SU-DHL-6 (cell line): Measurements from ENCODE around the gene OSBPL7.

ENCODE experiments used
- EZH2phosphoT487 ChIP-seq: fragments of 200-600 bp; sonication (generic), shearing (Covaris generic); conservative IDR thresholded peaks from 2 replicates; pipeline ENCODE4 v1.6.1; 2018; ENCODE audit warnings: mild to moderate bottlenecking, antibody characterized with exemption, low read length, moderate library complexity, mixed read lengths
- TF ChIP-seq, protein P1 (sequence below): fragments of 200-600 bp; sonication (generic); IDR thresholded peaks from one replicate; pipeline ENCODE4 v1.5.1; 2017; ENCODE audit warnings: antibody characterized with exemption, mild to moderate bottlenecking, low read length, moderate library complexity; ENCODE audit not compliant: insufficient read depth, poor library complexity, severe bottlenecking

DNA sequence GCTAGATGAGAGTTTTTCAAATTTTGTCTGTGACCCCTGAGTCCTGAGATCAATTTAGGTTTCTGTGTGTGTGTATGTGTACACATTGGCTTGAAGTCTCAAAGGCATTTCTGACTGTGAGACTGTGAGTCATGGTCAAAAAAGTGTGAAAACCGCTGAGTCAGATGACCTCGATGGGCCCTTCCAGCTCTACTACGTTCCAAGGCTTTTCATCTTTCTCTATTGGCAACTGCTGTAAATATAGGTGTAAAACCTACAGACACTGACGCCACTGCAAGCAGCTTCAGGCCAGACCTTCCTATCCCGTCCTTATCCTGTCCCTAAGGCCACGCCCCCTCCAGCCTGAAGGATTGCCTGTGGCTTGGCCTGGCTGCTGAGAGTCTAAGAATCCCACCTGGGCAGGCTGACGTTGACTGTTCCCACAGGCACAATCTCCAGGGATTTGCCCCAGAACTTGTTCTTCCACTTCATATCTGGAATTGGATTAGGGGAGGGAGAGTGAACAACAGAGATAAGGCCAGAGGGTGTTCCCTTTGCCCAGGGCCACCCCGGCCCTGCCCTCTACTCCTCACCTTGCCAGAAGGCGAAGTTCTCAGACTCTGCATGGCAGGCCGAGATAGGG is 11.3 kb downstream of the OSBPL7 start:
- TF ChIP-seq, protein P1, sequence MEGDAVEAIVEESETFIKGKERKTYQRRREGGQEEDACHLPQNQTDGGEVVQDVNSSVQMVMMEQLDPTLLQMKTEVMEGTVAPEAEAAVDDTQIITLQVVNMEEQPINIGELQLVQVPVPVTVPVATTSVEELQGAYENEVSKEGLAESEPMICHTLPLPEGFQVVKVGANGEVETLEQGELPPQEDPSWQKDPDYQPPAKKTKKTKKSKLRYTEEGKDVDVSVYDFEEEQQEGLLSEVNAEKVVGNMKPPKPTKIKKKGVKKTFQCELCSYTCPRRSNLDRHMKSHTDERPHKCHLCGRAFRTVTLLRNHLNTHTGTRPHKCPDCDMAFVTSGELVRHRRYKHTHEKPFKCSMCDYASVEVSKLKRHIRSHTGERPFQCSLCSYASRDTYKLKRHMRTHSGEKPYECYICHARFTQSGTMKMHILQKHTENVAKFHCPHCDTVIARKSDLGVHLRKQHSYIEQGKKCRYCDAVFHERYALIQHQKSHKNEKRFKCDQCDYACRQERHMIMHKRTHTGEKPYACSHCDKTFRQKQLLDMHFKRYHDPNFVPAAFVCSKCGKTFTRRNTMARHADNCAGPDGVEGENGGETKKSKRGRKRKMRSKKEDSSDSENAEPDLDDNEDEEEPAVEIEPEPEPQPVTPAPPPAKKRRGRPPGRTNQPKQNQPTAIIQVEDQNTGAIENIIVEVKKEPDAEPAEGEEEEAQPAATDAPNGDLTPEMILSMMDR = no peak
- no peak for TF ChIP-seq EZH2phosphoT487
